Ishikawa (cell line): ENCODE results near the gene PPT1.

Experiments
- CEBPB ChIP-seq: IDR thresholded peaks from 2 replicates; pipeline ENCODE4 v1.6.1; 2012
- CREB1 ChIP-seq: IDR thresholded peaks from 2 replicates; pipeline ENCODE4 v1.6.1; 2012; ENCODE audit warnings: low read depth
- EGR1 ChIP-seq: IDR thresholded peaks from 2 replicates; pipeline ENCODE4 v1.6.1; 2012
- EP300 ChIP-seq: IDR thresholded peaks from 2 replicates; pipeline ENCODE4 v1.6.1; 2012; ENCODE audit warnings: borderline replicate concordance
- FOXM1 ChIP-seq: IDR thresholded peaks from 2 replicates; pipeline ENCODE4 v1.6.1; 2012; ENCODE audit warnings: low read depth, borderline replicate concordance
- NFIC ChIP-seq: IDR thresholded peaks from 2 replicates; pipeline ENCODE4 v1.6.1; 2012
- RAD21 ChIP-seq: IDR thresholded peaks from 2 replicates; pipeline ENCODE4 v1.6.1; 2012; ENCODE audit warnings: low read depth
- TAF1 ChIP-seq: IDR thresholded peaks from 2 replicates; pipeline ENCODE4 v1.6.1; 2012; ENCODE audit warnings: low read depth, mild to moderate bottlenecking
- TCF12 ChIP-seq: IDR thresholded peaks from 2 replicates; pipeline ENCODE4 v1.6.1; 2012; ENCODE audit warnings: low read depth
- YY1 ChIP-seq: IDR thresholded peaks from 2 replicates; pipeline ENCODE4 v1.6.1; 2012; ENCODE audit warnings: low read depth
- ZBTB7A ChIP-seq: IDR thresholded peaks from 2 replicates; pipeline ENCODE4 v1.6.1; 2012; ENCODE audit warnings: low read depth
- TF ChIP-seq, protein P1 (sequence below): IDR thresholded peaks from 2 replicates; pipeline ENCODE4 v1.6.1; 2012; ENCODE audit warnings: low read depth, mild to moderate bottlenecking
- TF ChIP-seq, protein P2 (sequence below): IDR thresholded peaks from 2 replicates; pipeline ENCODE4 v1.6.1; 2012

DNA sequence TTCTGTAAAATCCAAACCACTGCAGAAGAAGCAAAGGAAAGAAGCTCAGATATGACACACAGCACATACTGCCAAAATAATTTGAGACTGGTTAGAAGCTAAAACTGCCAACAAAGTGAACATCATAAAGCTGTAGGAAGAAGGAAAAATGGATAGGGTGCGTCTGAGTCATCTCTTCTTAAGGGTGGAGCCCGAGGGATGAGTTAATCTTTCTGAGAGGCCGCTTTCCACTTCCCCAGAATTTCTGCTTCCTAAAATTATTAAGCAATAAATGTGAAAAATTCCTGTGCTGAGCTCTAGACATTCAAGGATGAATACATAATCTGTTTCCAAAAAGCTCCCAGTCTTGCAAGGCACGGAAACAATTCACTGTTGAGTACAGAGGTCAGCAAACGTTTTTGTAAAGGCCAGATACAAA lies 20.1 kb downstream of the PPT1 start:
- TF ChIP-seq, protein P1, sequence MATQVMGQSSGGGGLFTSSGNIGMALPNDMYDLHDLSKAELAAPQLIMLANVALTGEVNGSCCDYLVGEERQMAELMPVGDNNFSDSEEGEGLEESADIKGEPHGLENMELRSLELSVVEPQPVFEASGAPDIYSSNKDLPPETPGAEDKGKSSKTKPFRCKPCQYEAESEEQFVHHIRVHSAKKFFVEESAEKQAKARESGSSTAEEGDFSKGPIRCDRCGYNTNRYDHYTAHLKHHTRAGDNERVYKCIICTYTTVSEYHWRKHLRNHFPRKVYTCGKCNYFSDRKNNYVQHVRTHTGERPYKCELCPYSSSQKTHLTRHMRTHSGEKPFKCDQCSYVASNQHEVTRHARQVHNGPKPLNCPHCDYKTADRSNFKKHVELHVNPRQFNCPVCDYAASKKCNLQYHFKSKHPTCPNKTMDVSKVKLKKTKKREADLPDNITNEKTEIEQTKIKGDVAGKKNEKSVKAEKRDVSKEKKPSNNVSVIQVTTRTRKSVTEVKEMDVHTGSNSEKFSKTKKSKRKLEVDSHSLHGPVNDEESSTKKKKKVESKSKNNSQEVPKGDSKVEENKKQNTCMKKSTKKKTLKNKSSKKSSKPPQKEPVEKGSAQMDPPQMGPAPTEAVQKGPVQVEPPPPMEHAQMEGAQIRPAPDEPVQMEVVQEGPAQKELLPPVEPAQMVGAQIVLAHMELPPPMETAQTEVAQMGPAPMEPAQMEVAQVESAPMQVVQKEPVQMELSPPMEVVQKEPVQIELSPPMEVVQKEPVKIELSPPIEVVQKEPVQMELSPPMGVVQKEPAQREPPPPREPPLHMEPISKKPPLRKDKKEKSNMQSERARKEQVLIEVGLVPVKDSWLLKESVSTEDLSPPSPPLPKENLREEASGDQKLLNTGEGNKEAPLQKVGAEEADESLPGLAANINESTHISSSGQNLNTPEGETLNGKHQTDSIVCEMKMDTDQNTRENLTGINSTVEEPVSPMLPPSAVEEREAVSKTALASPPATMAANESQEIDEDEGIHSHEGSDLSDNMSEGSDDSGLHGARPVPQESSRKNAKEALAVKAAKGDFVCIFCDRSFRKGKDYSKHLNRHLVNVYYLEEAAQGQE = no peak
- TF ChIP-seq CEBPB (no peak), YY1 (no peak), TAF1 (no peak), RAD21 (no peak), EP300 (no peak), NFIC (no peak), ZBTB7A (no peak), EGR1 (no peak), CREB1 (no peak), FOXM1 (no peak), TCF12 (no peak)
- TF ChIP-seq, protein P2, sequence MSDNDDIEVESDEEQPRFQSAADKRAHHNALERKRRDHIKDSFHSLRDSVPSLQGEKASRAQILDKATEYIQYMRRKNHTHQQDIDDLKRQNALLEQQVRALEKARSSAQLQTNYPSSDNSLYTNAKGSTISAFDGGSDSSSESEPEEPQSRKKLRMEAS = no peak
